ENCODE measurements around the gene FSTL5. TPM values are rescaled to one million over a fixed set of nuclear protein-coding genes. Genes with fewer than 3 reads are reported as not detected.

Gene FSTL5
- total RNA-seq, 1 experiment from 2014 or later: 0.55 TPM

GRCh38 chr4:161952382-161952781 is 211.4 kb downstream of the FSTL5 start (continued):
- TF ChIP-seq PRDM15 (CRISPR knock-in tag; IDR thresholded peaks at IDR 0.05) (no peak), ZMAT4 (CRISPR knock-in tag; IDR thresholded peaks at IDR 0.05) (no peak), CTCF (IDR thresholded peaks at IDR 0.05) (no peak), ZNF263 (CRISPR knock-in tag; IDR thresholded peaks at IDR 0.05; ENCODE audit: low read depth) (no peak), OVOL2 (CRISPR knock-in tag; IDR thresholded peaks at IDR 0.05; ENCODE audit: borderline replicate concordance) (no peak), FOXJ3 (CRISPR knock-in tag; IDR thresholded peaks at IDR 0.05; ENCODE audit: borderline replicate concordance) (no peak), CDX4 (CRISPR knock-in tag; IDR thresholded peaks at IDR 0.05; ENCODE audit: borderline replicate concordance) (no peak), NR3C1 (CRISPR knock-in tag; conservative IDR thresholded peaks at IDR 0.05; ENCODE audit: low read depth) (no peak), MLX (CRISPR knock-in tag; IDR thresholded peaks at IDR 0.05) (no peak)

- Mint-ChIP-seq H3K9me3 (peaks cover 5% of the 10 kb centered on the region; the same call in 1 of the 2 replicates), H3K4me1 (peaks cover 10% of the 10 kb centered on the region), H3K27me3 (ENCODE audit: low read depth) (no peaks in the 10 kb centered on the region), H3K36me3 (no peaks in the 10 kb centered on the region), H3K4me3 (no peak overlapping the region), H3K27ac (peak overlapping the region; percentile 83)
- ChIA-PET POLR2A (interaction anchor here (0.5 to 0.6 kb wide), 2 partner anchors 16 to 51 kb away, joined by 3 to 5 read pairs; no protein-coding TSS in a partner anchor), CTCF (interaction anchor here (1.5 kb wide), 1 partner anchor 219 kb away, joined by 5 read pairs; no protein-coding TSS in a partner anchor)
- no peak for TF ChIP-seq OVOL2 (CRISPR knock-in tag; IDR thresholded peaks at IDR 0.05; ENCODE audit: borderline replicate concordance)
- TF ChIP-seq ATF3 (CRISPR knock-in tag; conservative IDR thresholded peaks at IDR 0.05): no peak
- TF ChIP-seq CREM (CRISPR knock-in tag; IDR thresholded peaks at IDR 0.05): no peak
- no peak for TF ChIP-seq ZNF317 (CRISPR knock-in tag; IDR thresholded peaks at IDR 0.05; ENCODE audit: borderline replicate concordance, low read depth)
- TF ChIP-seq ZNF396 (CRISPR knock-in tag; IDR thresholded peaks at IDR 0.05; ENCODE audit: borderline replicate concordance): no peak
- no peak for TF ChIP-seq TEAD4 (CRISPR knock-in tag; IDR thresholded peaks at IDR 0.05)
- TF ChIP-seq ATF6 (CRISPR knock-in tag; IDR thresholded peaks at IDR 0.05): no peak
- no peak for TF ChIP-seq RORB (CRISPR knock-in tag; IDR thresholded peaks at IDR 0.05)
- TF ChIP-seq FOXK1 (CRISPR knock-in tag; IDR thresholded peaks at IDR 0.05): no peak
- no peak for TF ChIP-seq CDX4 (CRISPR knock-in tag; IDR thresholded peaks at IDR 0.05; ENCODE audit: borderline replicate concordance)
- TF ChIP-seq JUN (CRISPR knock-in tag; IDR thresholded peaks at IDR 0.05): no peak
- no peak for TF ChIP-seq HMGXB4 (CRISPR knock-in tag; IDR thresholded peaks at IDR 0.05)
- no peak for TF ChIP-seq MAX (CRISPR knock-in tag; IDR thresholded peaks at IDR 0.05)
- TF ChIP-seq NR2C2 (CRISPR knock-in tag; IDR thresholded peaks at IDR 0.05): no peak
- DNase-seq (ENCODE audit: low spot score) (no peak), ATAC-seq (peak; percentile 52)
Measured at GRCh38 chr4:161949946-161950725, 213.7 kb downstream of the FSTL5 start.
